Keratinocyte (primary cell): ENCODE measurements around the gene CTSS.

Source experiments
- CTCF ChIP-seq, 3 experiments: IDR thresholded peaks in 1 of 3; conservative IDR thresholded peaks in 1 of 3; optimal IDR thresholded peaks in 1 of 3; 2 replicates in 2 of 3; 3 replicates in 1 of 3; pipeline versions ENCODE3 to v1.5.1; 2011; ENCODE audit warnings: low read length in 3 of 3, mild to moderate bottlenecking in 3 of 3, moderate library complexity in 2 of 3, control low read depth in 1 of 3, inconsistent platforms in 1 of 3; ENCODE audit not compliant: insufficient read depth in 2 of 3; ENCODE audit errors: extremely low read depth in 1 of 3
- EZH2 ChIP-seq: IDR thresholded peaks from one replicate; pipeline ENCODE4 v1.6.1; 2012; ENCODE audit warnings: inconsistent platforms, mild to moderate bottlenecking, low read length, moderate library complexity

DNA sequence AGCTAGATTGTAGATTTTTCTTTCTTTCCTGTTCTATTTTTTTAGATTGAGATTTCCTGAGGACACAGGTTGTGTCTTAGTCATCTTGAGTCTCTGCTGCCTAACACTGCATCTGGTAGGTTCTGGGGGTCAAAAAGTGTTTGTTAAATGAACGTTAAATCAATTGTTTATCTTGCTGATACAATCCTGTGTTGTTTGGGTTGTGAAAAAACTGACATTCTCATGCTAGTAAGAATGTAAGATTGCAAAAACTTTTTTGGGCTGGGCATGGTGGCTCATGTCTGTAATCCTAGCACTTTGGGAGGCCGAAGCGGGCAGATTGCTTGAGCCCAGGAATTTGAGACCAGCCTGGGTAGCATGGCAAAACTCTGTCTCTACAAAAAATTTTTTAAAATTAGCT, 39.1 kb upstream of the CTSS start:
- TF ChIP-seq CTCF (optimal IDR thresholded peaks at IDR 0.05 in 1 of 3, IDR thresholded peaks at IDR 0.05 in 1 of 3, conservative IDR thresholded peaks at IDR 0.05 in 1 of 3; ENCODE audit: extremely low read depth in 1 of 3, insufficient read depth in 2 of 3, low read length in 3 of 3) (no peak), EZH2 (no peak)
